Measurements from ENCODE around the gene COA7. TPM values are rescaled to one million over a fixed set of nuclear protein-coding genes. Genes with fewer than 3 reads are reported as not detected.
"Not testable (repeated sequence)": the region's sequence is repeated elsewhere in the genome, so short reads cannot be mapped to it uniquely, and the experiment has no call there.

COA7 gene
- total RNA-seq, 1 experiment from 2014 or later, result 11.9 TPM

DNA sequence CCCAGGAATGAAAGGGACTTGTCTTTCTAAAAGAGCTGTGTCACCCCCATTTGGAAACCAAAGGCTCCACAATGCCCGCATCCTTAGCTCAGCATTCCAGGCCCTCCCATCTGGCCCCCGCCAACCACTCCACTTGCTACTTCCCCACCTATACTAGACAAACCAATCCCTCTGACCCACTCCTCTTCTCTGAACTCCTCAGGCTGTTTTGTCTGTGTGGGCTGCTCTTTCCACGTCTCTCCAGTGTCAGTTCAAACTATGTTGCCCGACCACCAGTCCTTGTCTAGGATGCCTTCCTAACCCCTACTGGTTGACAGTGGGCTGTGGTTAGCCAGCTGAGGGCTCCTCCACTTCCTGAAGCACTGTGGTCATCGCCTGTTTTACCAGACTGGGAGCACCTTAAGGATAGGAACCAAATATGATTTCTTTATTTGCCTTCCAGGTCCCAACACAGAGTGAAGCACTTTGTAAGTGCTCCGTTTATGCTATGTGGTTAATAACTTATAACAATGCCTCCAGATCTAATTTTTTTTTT lies 8.1 kb upstream of the COA7 start:
- no peak for DNase-seq (ENCODE audit: low read depth)

- DNase-seq (ENCODE audit: low read depth), result peak; percentile 94
Measured at GRCh38 chr1:52702886-52703787, 5.0 kb upstream of the COA7 start.

GRCh38 chr1:52695627-52696026 lies 2.5 kb downstream of the COA7 start:
- no peak for DNase-seq (ENCODE audit: low read depth)

DNA sequence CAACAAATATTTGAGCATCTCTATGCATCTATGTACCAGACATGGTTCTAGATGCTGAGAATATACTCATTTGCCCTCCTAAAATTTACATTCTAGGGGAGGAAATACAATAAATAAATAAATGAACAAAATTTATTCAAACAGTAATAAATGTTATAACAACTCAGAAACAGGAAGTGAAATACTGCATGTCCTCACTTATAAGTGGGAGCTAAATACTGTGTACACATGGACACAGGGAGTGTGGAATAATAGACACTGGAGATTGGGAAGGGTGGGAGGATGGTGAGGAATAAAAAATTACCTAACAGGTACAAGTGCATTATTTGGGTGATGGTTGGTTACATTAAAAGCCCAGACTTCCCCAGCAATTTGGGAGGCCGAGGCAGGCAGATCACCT lies 4.3 kb downstream of the COA7 start:
- DNase-seq (ENCODE audit: low read depth), result no peak

DNA sequence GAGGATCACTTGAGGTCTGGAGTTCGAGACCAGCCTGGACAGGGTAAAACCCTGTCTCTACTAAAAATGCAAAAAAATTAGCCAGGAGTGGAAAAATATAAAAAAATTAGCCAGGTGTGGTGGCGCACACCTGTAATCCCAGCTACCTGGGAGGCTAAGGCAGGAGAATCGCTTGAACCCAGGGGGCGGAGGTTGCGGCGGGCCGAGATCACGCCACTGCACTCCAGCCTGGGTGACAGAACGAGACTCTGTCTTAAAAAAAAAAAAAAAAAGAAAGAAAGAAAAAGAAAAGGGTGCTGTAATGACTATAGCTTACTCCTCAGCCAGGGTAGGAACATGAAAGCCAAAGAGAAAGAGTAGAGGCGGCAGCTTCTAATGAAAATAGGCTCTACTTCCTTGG lies 4.8 kb downstream of the COA7 start:
- not testable (repeated sequence) for DNase-seq (ENCODE audit: low read depth)

DNA sequence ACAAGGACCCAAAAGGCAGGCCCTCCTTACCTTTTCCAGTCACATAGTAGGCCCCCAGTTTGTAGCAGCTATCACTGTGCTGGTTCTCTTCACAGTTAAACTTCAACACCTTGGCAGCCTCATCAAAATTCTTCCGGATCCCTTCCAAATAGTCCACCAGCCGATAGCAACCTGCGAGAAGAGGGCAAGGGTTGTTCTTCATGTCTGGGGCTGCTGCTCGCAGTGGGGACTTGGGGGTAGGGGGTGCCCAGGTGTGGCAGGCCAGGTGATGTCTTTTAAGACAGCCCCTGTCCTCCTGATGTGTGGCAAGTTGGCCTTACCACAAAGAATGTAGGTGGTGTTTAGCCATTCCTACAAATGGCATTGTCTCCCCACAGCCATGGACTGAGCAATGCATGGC lies 5.5 kb downstream of the COA7 start:
- DNase-seq (ENCODE audit: low read depth), result no peak

DNA sequence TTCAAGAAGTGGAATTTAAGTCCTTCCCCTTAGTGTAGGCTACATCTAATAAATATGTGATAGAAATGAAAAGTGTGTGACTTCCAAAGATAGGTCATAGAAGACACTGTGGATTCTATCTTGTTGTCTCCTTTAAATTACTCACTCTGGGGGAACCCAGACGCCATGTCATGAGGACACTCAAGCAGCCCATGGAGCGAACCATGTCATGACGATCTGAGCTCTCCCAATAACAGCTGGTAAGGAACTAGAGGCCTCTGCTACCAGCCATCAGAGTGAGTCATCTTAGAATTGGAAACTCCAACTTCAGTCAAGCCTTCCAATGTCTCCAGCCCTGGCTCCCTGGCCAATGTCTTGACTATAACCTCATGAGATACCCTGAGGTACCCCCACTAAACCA lies 6.3 kb downstream of the COA7 start:
- DNase-seq (ENCODE audit: low read depth), result no peak

GRCh38 chr1:52686830-52687229 lies 11.3 kb downstream of the COA7 start:
- no peak for DNase-seq (ENCODE audit: low read depth)

GRCh38 chr1:52686261-52686751 lies 11.8 kb downstream of the COA7 start:
- DNase-seq (ENCODE audit: low read depth), result peak; percentile 60

DNA sequence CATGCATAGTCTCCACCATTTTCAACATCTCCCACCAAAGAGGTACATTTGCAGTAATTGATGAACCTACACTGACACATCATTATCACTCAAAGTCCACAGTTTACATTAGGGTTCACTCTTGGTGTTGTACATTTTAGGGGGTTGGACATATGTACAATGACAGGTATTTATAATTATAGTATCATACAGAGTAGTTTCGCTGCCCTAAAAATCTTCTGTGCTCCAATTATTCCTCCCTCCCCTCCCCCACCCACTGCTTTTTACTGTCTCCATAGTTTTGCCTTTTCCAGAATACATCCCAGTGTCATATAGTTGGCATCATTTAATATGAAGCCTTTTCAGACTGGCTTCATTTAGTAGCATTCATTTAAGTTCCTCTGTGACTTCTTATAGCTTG lies 13.6 kb downstream of the COA7 start:
- DNase-seq (ENCODE audit: low read depth), result no peak

GRCh38 chr1:52683367-52683940 lies 14.7 kb downstream of the COA7 start:
- DNase-seq (ENCODE audit: low read depth), result no peak

DNA sequence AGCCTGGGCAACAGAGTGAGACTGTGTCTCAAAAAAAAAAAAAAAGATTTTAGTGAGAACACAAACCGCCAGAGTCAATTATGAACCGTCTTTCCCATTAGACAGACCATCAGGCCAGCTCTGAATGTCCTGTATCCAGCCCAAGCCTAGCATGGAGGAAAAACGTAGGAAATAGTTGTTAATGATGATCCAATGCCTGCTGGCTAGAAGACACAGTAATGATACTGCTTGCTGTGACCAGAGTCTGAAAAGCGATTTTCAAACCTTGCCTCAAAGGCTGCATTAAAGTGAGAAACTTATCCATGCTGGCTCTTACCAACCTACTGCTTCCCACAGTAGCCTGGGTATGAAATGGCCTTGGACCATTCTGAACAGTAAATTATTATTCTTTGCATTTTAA lies 17.0 kb downstream of the COA7 start:
- no peak for DNase-seq (ENCODE audit: low read depth)

- DNase-seq (ENCODE audit: low read depth), result no peak
Measured at GRCh38 chr1:52680353-52680752, 17.8 kb downstream of the COA7 start.

- no peak for DNase-seq (ENCODE audit: low read depth)
Measured at GRCh38 chr1:52679498-52679897, 18.6 kb downstream of the COA7 start.

DNA sequence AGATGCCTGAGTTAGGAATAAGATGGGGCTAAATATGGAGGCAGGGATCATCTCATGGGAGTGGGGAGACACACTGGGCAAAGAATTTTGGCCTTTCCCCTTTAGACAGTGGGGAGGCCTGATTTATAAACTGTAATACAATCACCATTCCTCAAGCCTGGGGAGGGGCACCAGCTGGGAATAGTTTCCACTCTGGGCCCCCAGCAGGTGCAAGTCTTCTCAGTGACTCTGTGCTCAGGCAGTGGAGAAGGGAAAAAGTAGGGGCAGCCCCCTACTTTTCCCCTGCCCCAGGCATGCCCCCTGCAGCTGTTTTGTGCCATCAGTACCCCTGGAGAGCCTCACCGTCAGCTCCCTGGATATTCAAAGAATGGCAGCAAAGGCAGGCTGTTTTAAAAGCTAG lies 19.1 kb downstream of the COA7 start:
- no peak for DNase-seq (ENCODE audit: low read depth)

DNA sequence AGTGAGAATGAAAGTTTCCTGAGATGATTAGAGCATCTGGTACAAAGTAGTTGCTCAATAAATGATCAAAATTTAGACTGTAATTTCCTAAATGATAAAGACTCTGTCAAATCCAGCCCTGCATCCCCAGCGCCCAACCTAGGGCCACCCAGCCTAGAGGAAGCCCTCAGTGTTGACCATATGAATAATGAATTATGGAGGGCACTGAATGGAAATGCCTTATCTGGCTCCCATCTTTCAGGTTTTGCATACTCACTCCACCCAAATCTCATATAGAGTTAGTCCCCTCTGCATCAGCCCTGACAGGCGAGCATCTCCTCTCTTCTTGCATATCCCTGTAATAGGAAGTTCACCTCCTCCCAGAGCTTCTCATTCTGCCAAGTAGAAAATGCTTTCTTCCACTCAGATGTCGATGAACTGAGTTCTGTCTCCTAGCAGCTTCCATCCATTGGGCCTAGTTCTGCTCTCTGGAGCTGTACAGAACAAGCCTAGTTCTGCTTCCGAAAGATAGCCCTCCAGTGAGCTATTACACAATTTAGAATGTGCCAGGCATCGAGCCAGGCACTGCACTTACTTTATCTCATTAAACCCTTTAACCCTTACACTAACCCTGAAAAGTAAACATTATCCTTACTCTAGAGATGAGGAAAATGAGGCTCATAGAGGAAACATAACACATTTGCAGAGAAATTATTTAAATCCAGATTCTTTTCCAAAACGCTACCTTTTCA lies 20.9 kb downstream of the COA7 start:
- no peak for DNase-seq (ENCODE audit: low read depth)

GRCh38 chr1:52676249-52676903 lies 21.8 kb downstream of the COA7 start:
- no peak for DNase-seq (ENCODE audit: low read depth)

DNA sequence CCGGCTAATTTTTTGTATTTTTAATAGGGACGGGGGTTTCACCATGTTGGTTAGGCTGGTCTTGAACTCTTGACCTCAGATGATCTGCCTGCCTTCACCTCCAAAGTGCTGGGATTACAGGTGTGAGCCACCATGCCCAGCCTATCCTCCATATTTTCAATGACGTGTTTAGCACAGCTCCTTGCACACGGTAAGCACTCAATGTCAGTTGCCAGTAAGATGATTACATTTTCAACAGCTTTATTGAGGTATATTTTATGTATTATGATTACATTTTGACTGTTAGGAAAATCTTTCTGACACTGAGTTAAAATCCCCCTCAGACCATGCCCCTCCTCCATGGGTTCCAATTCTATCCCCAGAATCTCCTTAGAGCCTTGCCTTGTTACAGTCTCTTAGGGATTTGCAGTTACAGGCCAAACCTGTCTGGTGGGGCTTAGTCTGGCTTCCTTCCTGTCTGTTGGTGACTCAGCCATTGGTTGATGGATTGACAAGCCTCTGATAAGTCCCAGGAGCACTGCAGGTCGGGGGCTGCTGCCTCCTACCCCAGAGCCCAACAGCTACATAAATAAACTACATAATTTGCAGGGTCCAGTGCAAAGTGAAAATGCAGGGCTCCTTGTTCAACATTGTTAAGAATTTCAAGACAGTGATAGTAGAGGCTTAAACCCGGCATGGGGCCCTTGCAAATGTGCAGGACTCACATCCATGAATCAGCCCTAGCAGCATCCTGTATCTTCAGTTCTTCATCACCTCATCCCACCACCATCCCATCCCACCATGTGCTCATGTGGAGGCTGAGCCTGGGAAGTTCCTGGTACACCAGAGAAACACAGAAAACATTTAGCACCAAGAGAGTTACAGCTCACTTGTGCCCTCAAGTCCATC lies 23.4 kb downstream of the COA7 start:
- DNase-seq (ENCODE audit: low read depth), result peak; percentile 67

DNA sequence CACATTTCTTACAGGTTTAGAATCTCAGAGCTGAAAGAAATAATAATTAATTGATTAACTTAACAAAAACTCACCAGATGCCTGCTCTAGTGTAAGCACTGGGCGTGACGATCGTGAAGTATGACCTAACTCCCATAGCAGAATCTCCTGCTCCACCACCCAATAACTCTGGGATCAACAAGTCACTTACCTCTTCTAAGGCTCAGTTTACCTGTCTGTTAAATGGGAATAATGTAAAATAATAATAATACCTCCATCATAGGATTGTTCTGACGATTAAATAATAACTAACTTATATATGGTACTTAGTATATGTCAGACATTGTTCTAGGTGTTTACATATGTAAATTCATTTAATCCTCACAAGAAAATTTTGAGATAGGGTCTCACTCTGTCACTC lies 24.6 kb downstream of the COA7 start:
- DNase-seq (ENCODE audit: low read depth), result no peak

GRCh38 chr1:52672946-52673345 lies 25.2 kb downstream of the COA7 start:
- DNase-seq (ENCODE audit: low read depth), result no peak

GRCh38 chr1:52670604-52671003 lies 27.5 kb downstream of the COA7 start:
- no peak for DNase-seq (ENCODE audit: low read depth)

Measured in Daoy (cell line).